H1 (cell line): ENCODE measurements around the gene IL9.

Source experiments
- EP300 ChIP-seq, 2 experiments: IDR thresholded peaks; 1 replicate in 1 of 2; 2 replicates in 1 of 2; pipeline ENCODE4 v1.6.1; 2011 to 2012; ENCODE audit warnings: low read depth in 2 of 2, low read length in 2 of 2, mild to moderate bottlenecking in 2 of 2, borderline replicate concordance in 1 of 2, inconsistent platforms in 1 of 2, moderate library complexity in 1 of 2
- EZH2 ChIP-seq: fragments of 200-600 bp; sonication (generic); IDR thresholded peaks from 2 replicates; pipeline ENCODE4 v1.7.1; 2012; ENCODE audit warnings: low read depth, mild to moderate bottlenecking, moderate library complexity, low read length, inconsistent platforms; ENCODE audit not compliant: severe bottlenecking
- POLR2A ChIP-seq, 2 experiments: IDR thresholded peaks; 1 replicate in 1 of 2; 2 replicates in 1 of 2; pipeline ENCODE4 v1.6.1; 2011; ENCODE audit warnings: low read depth in 2 of 2, low read length in 2 of 2, mild to moderate bottlenecking in 2 of 2; ENCODE audit errors: control extremely low read depth in 1 of 2
- RAD21 ChIP-seq, 2 experiments: IDR thresholded peaks in 1 of 2; conservative IDR thresholded peaks in 1 of 2; 2 replicates each; pipeline ENCODE4 v1.6.1; 2011; ENCODE audit warnings: low read depth in 2 of 2, low read length in 2 of 2, improper control_type of control experiment in 1 of 2, inconsistent platforms in 1 of 2, mild to moderate bottlenecking in 1 of 2, moderate library complexity in 1 of 2
- TF ChIP-seq, protein P1 (sequence below), 3 experiments: IDR thresholded peaks; 1 replicate in 2 of 3; 2 replicates in 1 of 3; pipeline versions ENCODE4 v1.5.1 to v1.6.1; 2011; ENCODE audit warnings: low read length in 3 of 3, mild to moderate bottlenecking in 3 of 3, inconsistent platforms in 2 of 3, low read depth in 1 of 3, moderate library complexity in 1 of 3; ENCODE audit not compliant: insufficient read depth in 1 of 3; ENCODE audit errors: control extremely low read depth in 1 of 3

DNA sequence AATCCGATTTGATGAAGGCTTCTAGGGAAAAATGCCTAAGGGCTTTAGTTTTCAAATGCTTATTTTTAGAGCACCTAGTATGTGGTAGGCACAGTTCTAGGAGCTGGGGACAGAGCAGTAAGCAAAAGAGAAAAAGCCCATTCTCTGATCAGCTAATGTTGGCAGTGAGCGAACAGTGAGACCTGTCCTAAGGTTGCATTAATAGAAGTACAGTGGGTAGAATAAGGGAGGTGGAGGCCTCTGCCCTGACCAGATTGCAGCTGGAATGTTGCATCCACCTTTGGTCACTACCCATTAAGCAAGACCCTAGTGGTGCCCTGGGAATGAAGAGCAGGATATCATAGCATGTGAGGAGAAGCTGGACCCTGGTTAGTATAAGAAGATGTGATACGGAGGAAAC lies 20.1 kb downstream of the IL9 start:
- TF ChIP-seq, protein P1, sequence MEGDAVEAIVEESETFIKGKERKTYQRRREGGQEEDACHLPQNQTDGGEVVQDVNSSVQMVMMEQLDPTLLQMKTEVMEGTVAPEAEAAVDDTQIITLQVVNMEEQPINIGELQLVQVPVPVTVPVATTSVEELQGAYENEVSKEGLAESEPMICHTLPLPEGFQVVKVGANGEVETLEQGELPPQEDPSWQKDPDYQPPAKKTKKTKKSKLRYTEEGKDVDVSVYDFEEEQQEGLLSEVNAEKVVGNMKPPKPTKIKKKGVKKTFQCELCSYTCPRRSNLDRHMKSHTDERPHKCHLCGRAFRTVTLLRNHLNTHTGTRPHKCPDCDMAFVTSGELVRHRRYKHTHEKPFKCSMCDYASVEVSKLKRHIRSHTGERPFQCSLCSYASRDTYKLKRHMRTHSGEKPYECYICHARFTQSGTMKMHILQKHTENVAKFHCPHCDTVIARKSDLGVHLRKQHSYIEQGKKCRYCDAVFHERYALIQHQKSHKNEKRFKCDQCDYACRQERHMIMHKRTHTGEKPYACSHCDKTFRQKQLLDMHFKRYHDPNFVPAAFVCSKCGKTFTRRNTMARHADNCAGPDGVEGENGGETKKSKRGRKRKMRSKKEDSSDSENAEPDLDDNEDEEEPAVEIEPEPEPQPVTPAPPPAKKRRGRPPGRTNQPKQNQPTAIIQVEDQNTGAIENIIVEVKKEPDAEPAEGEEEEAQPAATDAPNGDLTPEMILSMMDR (IDR thresholded peaks at IDR 0.05; ENCODE audit: control extremely low read depth in 1 of 3, insufficient read depth in 1 of 3, low read depth in 1 of 3, low read length in 3 of 3): no peak
- no peak for TF ChIP-seq POLR2A (IDR thresholded peaks at IDR 0.05; ENCODE audit: control extremely low read depth in 1 of 2, low read depth in 2 of 2, low read length in 2 of 2)
- TF ChIP-seq EP300 (IDR thresholded peaks at IDR 0.05; ENCODE audit: borderline replicate concordance in 1 of 2, low read depth in 2 of 2, low read length in 2 of 2): no peak
- no peak for TF ChIP-seq RAD21 (IDR thresholded peaks at IDR 0.05 in 1 of 2, conservative IDR thresholded peaks at IDR 0.05 in 1 of 2; ENCODE audit: low read depth in 2 of 2, low read length in 2 of 2)
- TF ChIP-seq EZH2: no peak
